SH-SY5Y (cell line): ENCODE results near the gene USP7.

Experiments used
- GATA2 ChIP-seq: IDR thresholded peaks from 2 replicates; pipeline ENCODE4 v1.6.1; 2011; ENCODE audit warnings: mild to moderate bottlenecking, low read depth, low read length
- GATA3 ChIP-seq: IDR thresholded peaks from 2 replicates; pipeline ENCODE4 v1.6.1; 2011; ENCODE audit warnings: low read depth, mild to moderate bottlenecking, low read length, moderate library complexity

GRCh38 chr16:8893426-8893825 lies 70.3 kb downstream of the USP7 start:
- TF ChIP-seq GATA2 (no peak), GATA3 (no peak)
